GM04503 (cell line): Measurements from ENCODE around the gene PAK6.

ENCODE experiments used
- DNase-seq: peaks from one replicate; pipeline ENCODE4 v3.0.0-alpha.2; 2012; ENCODE audit warnings: low read depth

PAK6 gene

DNA sequence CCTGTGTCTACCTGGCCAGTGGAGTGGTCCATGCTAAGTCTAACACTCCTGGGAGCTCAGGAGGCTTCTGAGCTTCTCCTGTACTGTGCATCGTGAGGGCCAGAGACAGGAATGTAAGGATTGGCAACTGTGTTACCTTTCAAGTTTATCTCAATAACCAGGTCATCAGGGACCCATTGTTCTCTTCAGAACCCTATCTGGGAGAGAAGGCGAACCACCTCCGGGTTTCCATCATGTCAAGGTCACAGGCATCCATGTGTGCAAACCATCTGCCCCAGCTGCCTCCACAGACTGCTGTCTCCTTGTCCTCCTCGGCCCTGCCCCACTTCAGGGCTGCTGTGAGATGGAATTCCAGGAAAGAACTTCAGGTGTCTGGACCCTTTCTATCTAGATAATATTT lies 38.1 kb downstream of the PAK6 start:
- no peak for DNase-seq

DNA sequence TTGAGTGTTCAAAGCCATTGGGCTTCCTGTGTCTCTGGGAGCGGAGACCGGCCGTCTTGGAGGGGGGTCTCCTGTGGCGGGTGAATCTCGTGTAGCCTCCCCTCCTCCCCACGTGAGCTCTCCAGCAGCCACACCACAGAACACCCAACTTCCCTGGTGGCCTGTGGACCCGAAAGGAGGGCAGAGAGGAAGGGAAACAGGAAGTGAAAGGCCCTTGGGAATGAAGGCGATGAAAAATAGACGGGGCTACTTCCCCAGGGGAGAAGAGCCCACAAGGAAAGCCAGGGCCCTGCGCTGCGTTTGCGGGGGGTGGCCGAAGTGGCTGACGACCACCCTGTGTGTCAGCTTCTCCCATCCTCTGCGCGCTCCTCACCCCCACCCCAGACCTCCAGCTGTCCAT lies 38.6 kb downstream of the PAK6 start:
- DNase-seq = no peak

DNA sequence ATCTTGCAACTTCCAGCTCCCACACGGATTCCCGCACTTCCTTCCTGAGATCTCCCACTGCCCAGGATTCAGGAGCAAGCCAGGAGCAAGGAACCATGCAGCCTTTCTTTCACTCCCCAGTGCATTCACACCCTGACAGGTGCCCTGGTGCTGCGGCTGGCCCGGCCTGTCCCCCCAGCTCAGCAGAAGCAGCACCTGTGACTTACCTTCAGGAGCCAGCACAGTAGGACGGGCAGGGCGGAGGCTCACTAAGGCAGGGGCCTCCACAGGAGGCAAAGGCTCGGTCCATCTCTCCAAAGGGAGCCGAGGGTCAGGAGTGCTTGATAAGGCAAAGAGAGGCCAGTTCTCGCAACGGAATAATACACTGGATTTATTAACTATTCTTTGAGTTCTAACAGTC lies 39.2 kb downstream of the PAK6 start:
- no peak for DNase-seq

DNA sequence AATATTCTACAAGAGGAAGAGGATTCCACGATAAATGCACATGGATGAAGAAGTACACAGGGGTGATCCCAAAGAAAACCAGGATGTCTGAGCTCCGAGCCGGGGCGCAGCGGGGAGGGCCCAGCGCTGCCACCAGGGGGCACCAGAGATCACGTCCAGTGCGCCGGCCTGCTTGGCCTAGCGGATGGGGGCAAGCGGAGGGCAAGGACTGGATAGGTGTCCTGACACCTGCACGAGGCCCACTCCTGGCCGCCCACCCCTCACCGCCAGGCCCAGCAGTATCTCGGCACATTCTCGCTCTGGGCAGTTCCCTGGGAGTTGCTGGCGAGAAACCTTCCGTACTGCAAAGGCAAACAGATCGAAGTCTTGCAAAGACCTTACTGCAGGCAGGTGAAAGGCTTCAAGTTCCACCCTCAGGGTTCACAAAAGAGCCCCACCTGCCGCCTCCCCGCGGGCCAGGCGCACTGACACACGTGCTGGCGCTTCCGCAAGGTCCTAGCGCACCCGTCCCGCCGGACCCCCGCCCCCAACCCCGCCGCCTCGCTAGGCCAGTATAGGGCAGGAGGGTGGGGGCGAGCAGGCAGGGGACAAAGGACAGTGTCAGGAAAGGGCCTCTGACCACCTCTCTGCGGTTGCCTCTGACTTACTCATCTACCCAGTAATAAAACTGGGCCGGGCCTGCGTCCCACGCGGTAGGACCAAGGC lies 40.7 kb downstream of the PAK6 start:
- DNase-seq = no peak

DNA sequence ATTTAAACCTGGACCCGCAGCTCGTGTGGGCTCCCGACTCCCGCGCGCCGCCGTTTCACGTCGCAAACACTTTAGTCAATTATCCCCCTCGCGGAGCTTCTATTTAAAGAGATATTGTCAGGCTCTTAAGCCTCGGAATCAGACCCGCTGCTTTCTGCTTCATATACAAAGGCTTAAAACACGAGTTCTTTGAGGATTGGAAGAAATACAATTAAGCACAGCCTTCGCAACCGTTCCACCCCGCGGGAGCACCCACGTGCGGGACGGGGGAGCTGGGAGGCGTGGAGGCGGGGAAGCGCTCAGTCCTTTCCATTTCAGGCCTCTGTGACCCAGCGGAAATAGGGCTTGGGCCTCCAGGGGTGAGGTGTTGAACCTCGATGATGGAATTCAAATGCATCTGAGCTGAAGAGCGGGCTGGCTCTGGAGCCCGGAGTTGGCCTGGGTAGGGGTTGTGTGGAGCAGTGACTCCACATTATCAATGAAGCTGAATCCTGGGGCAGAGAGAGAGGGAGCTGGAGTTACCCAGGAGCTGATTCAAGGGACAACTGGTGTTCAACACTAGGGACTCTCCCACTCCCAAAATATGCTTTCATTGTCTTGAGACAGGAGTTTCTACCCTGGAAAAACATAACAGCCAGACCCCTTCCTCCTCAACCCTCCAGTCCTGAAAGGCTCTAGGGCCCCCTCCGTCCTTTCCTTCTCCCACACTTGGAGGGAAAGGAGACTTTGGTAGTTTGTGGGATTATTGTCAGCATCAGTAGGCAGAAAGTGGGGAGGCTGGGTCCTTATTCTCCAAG lies 41.6 kb downstream of the PAK6 start:
- DNase-seq = no peak

DNA sequence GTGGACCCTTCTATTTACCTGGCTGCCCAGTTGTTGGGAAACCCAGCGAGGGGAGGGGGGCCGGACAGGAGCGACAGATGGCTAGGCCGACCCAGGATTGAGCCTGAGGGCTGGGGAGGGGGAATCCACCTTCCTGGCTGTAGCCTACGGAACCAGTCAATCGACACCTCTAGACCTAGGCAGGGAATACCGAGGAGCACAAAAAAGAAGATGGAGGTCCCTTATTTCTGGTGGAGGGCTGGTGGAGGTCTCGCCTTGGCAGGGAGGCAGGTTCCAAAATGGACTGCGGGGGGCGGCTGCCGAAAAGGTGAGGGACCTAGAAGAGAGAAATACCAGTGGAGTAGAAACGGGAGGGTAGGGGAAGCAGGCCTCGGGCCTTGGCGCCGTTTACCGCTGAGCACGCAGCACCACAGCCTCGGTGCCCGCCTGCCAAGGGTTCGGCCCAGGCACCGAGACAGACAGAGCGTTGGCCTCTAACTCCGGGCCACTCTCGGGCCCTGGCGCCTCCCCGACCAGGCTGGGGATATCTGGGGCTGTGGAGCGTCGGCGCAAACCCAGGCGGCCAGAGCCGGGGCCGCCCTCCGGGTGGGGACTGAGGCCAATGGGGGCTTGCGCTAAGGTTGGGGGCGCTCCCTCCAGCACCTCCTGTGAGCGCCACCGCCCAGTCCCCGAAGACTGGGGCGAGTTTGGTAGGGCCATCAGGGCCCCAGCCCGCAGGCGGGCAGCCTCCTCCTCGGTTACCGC lies 42.4 kb downstream of the PAK6 start:
- DNase-seq = no peak

DNA sequence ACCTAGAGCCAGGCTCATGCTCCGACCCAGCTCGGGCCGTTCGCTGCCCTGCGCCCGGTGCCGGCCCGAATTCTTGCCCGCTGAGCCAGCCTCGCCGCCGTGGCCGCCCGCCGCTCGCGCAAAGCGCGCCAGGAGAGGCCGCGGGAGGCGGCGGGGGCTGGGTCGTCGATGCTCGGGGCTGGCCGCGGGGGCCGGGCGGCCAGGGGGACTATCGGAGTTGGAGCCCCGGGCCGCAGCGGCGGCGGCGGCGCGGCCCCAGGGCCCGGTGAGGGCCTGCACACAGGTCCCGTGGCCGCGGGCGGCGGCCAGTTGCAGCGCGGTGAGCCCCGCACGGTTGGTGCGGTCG lies 42.9 kb downstream of the PAK6 start:
- DNase-seq = no peak

DNA sequence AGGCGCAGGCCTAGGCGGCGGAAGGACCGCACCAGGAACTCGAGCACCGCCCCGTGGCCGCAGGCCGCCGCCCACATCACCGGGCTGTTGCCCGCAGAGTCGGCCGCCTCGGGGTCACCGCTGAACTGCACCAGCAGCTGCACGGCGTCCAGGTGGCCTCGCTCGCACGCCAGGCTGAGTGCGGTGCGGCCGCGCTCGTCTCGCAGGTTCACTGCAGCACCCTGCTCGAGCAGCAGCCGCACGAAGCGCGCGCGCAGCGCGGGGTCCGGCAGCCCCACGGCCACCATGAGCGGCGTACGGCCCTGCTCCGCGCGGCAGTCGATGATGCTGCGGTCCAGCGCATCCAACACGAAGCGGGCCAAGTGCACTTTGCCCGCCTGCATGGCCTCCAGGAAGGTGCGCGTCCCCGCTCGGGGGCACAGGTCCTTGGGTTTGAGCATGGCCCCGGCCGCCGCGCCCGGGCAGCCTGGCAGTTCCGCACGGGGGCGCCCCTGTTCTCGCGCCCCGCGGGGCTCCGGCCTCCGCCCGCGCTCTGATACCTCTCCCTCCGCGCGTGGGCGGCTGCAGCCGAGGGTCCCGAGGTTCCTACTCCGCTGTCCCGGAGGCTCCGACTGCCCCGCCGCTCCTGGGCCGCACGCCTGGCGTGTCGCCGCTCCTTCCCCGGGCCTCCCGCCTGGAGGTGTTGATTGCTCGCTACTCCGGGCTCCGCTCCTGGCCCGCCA lies 43.4 kb downstream of the PAK6 start:
- no peak for DNase-seq

DNA sequence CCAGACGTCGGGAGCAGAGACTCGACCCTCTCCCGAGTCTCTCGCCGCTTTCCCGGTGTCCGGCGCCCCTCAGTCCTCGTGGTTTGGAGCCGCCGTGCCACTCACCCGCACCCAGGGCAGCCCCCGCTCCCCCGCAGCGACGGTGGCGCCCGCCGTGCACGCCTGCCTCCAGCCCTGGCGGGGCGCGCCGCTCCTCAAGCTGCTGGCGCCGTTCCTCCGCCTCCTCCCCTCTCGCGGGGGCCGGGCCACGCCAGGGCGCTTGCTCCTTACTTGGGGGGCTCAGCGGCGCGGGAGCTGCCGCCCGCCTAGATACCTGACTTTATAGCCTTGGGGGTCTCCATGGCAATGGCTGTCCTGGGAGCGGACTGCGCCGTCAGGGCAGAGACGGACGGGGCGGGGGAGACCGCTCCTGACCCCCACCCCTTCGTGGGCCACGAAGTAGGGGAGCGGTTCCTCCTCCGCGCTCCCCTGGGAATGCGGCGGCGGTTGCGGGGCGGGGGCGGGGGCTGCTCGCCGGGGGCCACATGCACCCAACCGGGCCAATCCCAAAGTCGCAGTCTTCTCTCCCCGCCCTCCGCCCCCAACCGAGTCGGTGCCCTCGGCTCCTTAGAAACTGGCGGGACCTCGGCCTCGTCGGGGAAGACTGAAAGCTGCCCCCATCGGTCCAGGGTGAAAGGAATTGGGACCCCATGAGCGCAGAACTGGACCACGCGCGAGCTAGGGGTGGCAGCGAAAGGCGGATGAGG lies 44.2 kb downstream of the PAK6 start, which contains the start of gene ANKRD63:
Gene ANKRD63 (minus strand): TSS at position 196 of the 746 bp plus-strand sequence. CDS start 478 bp downstream, outside the sequence.
- no peak for DNase-seq

DNA sequence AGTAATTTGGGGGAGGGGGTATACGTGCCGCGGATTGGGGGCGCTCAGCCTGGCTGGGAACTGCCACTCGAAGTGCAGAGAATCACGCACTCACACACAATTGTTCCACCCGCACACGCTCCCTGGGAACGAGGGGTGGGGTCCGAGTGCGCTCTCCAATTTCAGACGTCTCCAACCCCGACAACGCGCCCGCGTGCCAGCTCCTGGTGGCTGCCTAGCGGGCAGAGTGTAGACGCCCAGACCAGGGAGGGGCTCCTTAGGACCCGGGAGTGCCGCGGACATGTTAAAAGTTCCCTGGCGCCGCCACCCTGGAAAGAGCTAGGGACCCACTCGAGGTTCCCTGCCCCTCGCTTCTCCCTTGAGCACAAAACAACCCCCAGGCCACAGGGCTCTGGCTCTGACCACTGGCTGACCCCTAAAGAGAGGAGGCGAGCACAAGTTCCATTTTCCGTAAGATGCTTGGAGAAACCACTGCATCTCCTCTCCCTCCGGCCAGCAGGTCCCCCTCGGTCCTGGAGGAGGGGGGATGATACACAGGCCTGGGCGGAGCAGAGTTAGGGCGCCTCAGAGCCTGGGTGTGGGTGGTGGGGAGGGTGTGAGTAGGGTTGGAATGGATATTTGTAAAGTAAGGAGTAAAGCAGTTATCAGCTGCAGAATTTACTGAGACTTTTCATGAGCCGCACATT lies 44.9 kb downstream of the PAK6 start:
- DNase-seq = no peak

DNA sequence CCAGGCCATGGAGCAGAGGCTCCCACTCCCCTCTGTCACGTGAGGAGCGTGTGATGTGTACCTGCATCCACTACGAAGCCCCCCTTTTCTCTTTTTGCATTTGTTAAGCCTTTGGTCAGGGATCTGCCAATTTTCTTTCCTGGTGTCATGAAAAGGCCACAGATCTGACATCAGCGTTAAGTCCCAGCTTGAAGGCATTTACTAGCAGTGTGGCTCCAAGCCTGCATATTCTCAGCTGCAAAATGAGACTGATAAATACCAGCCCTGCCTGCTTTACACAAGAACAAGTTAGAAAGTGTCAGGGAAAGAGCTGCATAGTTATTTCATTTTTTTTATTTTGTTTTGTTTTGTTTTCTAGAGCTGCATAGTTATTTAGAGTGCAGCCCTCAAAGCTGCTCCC lies 46.3 kb downstream of the PAK6 start:
- no peak for DNase-seq

DNA sequence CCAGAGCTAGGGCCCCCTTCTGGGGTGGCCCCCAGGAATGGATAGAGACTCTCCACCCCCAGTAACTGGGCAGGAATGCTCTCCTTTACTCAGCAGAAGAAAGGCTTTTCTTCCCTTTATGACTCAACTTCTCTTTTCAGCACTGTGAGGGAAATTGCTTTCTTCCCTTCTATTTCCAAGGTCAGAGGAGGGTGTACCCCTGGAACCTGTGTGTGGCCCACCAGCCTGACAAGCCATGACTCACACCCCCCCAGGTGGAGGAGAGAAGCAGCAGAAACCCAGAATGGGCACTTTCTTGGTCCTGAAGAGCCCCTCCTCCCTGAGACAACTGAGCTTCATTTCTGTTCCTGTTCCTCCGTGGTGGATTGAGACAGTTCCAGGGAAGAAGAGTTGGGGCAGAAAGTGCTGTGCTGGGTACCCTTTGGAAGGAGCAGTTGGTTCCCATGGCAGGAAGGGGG lies 46.7 kb downstream of the PAK6 start:
- no peak for DNase-seq

DNA sequence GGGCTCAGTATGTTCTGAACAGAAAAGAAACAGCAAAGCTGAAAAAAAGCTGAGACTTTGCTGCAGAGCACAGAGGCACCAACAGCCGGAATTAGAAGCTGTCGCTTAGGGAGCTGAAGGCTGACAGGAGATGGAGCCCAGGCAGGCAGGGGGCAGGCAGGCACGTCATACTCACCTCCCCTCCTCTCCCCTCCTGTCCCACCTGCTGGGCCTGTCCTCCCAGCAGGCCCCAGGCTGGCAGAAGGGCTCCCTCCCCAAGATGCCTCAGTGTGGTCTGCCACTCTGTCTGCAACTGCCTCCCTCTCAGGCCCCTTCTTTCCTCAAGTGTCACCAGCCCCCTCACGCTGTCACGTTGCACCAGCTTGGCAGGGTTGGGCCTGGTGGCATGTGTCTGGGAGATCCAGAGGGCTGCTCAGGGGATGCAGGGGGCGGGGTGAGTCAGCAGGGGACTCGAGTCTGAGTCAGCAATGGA lies 47.2 kb downstream of the PAK6 start:
- no peak for DNase-seq

DNA sequence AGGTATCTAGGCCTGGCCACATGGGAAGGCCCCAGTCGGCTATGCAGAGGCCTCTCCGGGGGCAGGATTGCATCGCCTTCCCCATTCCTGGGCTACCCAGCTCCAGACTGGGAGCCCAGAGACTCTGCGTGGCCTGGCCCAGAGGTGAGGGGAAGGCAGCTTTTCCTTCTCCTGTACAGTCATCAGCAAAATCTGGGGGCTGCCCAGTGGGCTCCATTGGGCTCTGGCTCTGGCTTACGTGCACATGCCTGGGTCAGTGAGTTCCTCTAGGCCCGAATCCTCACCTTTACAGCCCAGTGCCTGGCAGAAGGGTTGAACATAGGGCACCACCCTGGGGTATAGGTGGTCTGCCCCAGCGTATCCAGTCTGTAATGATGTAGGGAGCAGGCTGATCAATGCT lies 47.9 kb downstream of the PAK6 start:
- DNase-seq = no peak

DNA sequence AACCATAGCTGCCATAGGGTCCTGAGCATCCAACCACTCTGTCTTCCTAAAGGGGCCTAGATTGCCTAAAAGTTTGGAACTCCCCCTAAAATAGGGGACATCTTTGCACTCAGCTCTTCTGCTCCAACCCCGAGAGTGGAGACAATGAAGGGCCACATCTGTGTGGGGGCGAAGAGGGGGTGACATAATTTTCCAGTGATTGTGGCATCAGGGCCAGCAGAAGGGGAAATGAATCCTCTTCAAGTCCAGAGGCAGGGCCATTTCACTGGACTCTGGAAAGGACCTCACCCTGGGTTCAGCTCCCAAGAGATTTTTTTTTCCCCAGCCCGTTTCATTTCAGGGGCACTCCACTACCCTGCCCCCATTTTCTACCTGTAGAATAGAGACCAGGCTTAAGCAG lies 48.6 kb downstream of the PAK6 start:
- no peak for DNase-seq

DNA sequence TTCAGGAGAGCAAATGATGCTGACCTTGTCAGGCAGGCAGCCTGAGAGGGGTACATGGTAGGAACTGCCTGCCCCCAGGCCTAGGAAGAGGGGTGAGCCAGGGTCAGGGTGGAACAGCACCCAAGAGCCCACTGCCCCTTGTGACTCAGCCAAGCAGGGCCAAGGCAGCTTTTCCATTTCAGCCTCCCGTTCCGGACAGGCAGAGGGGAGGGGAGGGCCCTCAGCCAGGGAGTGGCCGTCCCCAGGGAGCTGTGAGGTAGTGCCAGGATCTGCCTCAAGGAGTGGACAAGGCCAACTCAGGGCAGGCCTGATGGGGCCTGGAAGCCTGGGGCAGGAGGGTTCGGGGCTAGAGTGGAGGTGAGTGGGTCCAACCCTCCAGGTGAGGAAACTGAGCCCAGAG lies 49.1 kb downstream of the PAK6 start:
- DNase-seq = no peak

DNA sequence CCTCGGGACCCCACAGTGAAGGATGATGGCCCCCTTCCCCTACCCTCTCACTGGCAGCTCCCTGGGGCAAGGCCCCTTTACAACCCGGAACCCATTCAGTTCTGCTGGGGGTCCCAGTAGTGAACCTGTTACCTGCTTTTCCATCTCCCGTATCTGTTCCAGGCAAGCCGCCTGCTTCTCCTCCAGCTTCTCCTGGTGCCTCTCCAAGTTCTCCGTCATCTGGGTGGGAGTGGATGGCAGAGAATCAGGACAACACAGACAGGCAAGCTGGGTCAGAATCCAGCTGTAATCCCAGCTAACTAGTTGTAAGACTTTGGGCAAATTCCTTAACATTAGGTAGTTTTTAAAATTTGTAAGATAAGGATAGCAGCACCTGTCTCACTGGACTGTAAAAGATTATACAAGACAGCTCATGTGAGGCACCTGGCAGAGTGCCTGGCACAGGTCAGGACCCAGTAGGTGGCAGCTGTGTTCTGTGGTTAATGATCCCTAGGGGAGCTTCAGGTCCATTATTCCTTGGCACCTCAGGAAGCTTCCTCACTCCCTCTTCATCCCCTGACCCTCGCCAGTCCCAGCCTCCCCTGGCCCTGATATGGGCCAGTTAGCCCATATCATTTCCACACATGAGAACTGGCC lies 50.4 kb downstream of the PAK6 start:
- DNase-seq = no peak

DNA sequence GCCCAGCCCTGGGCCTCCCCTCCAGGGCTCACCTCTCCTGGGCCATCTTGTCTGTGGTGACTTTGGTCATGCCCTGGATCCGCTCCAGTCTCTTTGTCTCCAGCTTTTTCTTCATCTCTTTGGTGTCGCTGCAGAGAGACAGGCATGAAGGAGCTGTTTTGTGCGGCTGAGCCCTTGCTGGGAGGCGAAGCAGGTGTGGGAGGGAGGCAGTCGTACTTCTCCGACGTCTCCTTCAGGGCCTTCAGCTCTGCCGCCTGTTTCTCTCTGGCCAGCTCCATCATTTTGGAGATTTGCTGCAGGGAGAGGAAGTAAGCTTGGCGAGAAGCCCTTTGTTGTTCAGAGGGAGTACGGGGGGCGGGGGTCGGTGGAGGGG lies 51.7 kb downstream of the PAK6 start:
- no peak for DNase-seq

DNA sequence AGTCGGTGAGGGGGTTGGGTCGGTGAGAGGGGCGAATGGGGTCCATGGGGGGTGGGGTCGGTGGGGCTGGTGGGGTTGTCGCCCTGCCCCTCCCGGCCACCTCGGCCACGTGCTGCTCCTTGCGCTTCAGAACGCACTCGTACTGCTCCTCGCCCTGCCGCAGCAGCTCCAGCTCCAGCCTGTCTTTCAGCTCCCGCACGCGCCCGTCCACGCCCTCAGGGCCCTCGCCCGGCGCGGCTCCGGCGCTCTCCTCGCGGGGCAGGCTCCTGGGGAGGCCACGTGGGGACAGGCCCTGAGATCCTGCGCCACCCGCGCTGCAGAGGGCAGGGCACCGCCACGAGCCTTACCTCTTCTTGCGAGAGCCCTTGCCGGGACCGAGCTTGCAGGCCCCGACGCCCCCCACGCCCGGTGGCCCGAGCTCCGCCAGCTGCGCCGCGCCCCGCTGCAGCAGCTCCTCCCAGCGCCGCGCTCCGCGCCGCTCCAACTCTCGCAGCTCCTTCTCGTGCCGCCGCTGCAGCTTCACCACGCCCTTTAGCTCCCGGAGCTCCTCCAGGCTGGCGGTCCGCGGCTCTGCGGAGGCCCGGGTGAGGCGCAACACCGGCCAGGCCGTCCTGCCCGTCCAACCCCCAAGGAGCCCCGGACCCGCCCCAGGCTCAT lies 52.2 kb downstream of the PAK6 start:
- no peak for DNase-seq

DNA sequence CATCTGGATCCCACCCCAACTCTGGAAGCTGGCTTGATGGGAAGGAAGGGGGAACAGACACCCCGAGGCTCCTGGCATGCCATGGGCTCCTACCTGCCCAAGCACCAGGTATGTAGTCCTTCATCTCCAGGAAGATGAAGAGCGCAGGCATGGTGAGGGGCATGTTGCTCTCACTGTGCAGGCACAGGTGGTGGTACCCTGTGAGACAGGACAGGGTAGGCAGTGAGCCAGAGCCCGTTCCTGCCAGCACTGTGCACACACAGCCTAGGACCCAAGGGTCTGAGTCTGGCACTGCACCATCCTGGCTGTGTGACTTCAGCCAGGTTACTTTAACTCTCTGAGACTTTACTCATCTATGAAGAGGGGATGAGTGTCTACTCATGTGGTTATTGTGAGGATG lies 53.4 kb downstream of the PAK6 start:
- no peak for DNase-seq
